Caco-2 (cell line): ENCODE data around the gene CDC73. TPM values are rescaled to one million over a fixed set of nuclear protein-coding genes. Genes with fewer than 3 reads are reported as not detected.

ENCODE experiments used
- BruUV-seq: library from RNA; stranded (reverse); fragments of 400-500 nt; replicated peaks from 2 replicates; lab custom pipeline; 2021; lab: Mats Ljungman, UMichigan
- CTCF ChIA-PET: fragments of 300-600 bp; sonication (Branson Sonifier 250); formaldehyde crosslinking; loops from one replicate; lab custom pipeline; 2022; ENCODE audit warnings: antibody characterized with exemption; lab: Charles Lee
- POLR2A ChIA-PET: fragments of 300-600 bp; sonication (Branson Sonifier 250); formaldehyde crosslinking; loops from one replicate; lab custom pipeline; 2022; ENCODE audit warnings: antibody characterized with exemption; lab: Charles Lee
- DNase-seq, 2 experiments: peaks; one replicate each; pipeline versions ENCODE4 v3.0.0 to v3.0.0-alpha.2; 2020 to 2022
- H3K27me3 ChIP-seq: replicated peaks from 2 replicates; pipeline ENCODE4 v1.6.0; 2011; ENCODE audit warnings: low read length; ENCODE audit not compliant: control insufficient read depth, insufficient read depth
- H3K36me3 ChIP-seq: 2 replicates; pipeline ENCODE4 v1.5.1; 2011; ENCODE audit warnings: low read length; ENCODE audit not compliant: control insufficient read depth, insufficient read depth
- H3K4me1 ChIP-seq: fragments of 250-450 bp; sonication (Bioruptor Pico); 2 replicates; pipeline ENCODE4 v1.5.1; 2020; ENCODE audit warnings: mild to moderate bottlenecking
- H3K4me3 ChIP-seq: 2 replicates; pipeline ENCODE4 v1.5.1; 2011; ENCODE audit warnings: low read depth, mild to moderate bottlenecking, control low read depth, low read length
- H3K9me3 ChIP-seq: fragments of 250-450 bp; sonication (Bioruptor Pico); 2 replicates; pipeline ENCODE4 v1.5.1; 2020; ENCODE audit warnings: mild to moderate bottlenecking, moderate library complexity
- H3K27ac Mint-ChIP-seq: one replicate; pipeline ENCODE4 v1.8.0; 2022; ENCODE audit warnings: mixed read lengths; ENCODE audit not compliant: unreplicated experiment
- H3K27me3 Mint-ChIP-seq: one replicate; pipeline ENCODE4 v1.8.0; 2022; ENCODE audit warnings: mixed read lengths; ENCODE audit not compliant: insufficient read depth, unreplicated experiment
- H3K36me3 Mint-ChIP-seq: one replicate; pipeline ENCODE4 v1.8.0; 2022; ENCODE audit warnings: mild to moderate bottlenecking, mixed read lengths; ENCODE audit not compliant: insufficient read depth, unreplicated experiment
- H3K4me1 Mint-ChIP-seq: one replicate; pipeline ENCODE4 v1.8.0; 2022; ENCODE audit warnings: low read depth, mixed read lengths; ENCODE audit not compliant: unreplicated experiment
- H3K4me3 Mint-ChIP-seq: one replicate; pipeline ENCODE4 v1.8.0; 2022; ENCODE audit warnings: mild to moderate bottlenecking, moderate library complexity, mixed read lengths; ENCODE audit not compliant: unreplicated experiment
- H3K9me3 Mint-ChIP-seq: one replicate; pipeline ENCODE4 v1.8.0; 2022; ENCODE audit warnings: mixed read lengths; ENCODE audit not compliant: unreplicated experiment
- intact Hi-C: fragments of 100-400 bp; cut with micrococcal nuclease; formaldehyde crosslinking; loops from one replicate; pipeline ENCODE4 v1.10.0; 2022; ENCODE audit not compliant: unreplicated experiment
- total RNA-seq: library from RNA; stranded (reverse); gene quantifications from 2 replicates; pipeline ENCODE4 v1.2.3, GENCODE V29; 2022
- TF ChIP-seq, protein P1 (sequence below), 2 experiments: fragments of 200-600 bp in 1 of 2; IDR thresholded peaks; 1 replicate in 1 of 2; 2 replicates in 1 of 2; pipeline versions ENCODE4 v1.5.1 to v1.8.0; 2011 to 2022; ENCODE audit warnings: antibody characterized with exemption in 1 of 2, control low read depth in 1 of 2, inconsistent platforms in 1 of 2, low read depth in 1 of 2, low read length in 1 of 2, mild to moderate bottlenecking in 1 of 2, moderate library complexity in 1 of 2; ENCODE audit not compliant: insufficient read depth in 1 of 2, severe bottlenecking in 1 of 2, unreplicated experiment in 1 of 2

Gene CDC73
- total RNA-seq, 1 experiment from 2014 or later, result 48.9 TPM

DNA sequence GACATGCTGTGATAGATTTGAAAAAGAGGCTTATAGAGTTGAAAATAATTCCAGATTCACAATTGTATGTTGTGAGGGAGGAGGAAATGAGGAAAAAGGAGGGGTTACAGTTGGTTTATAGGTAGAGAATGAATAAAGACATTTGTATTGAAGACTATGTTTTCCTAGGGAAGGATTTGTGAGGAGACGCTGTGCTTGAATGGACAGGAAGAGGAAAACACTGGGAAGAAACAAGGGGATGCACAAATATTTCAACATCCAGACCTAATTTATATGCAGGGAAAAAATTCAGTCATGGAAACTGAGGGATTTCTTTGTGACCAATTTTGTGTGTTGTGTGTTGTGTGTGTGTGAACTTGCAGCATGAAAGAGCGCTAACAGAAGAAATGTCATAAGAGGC, 157.1 kb downstream of the CDC73 start:
- Histone ChIP-seq H3K27me3 (no peaks in the 10 kb centered on the region), H3K36me3 (no peaks in the 10 kb centered on the region; the same call in 1 of the 2 replicates), H3K4me1 (no peaks in the 10 kb centered on the region), H3K9me3 (no peaks in the 10 kb centered on the region), H3K4me3 (no peak overlapping the region)
- Mint-ChIP-seq H3K4me1 (no peaks in the 10 kb centered on the region), H3K4me3 (no peak overlapping the region), H3K27ac (no peak overlapping the region), H3K9me3 (peaks cover 2% of the 10 kb centered on the region), H3K36me3 (peaks cover 16% of the 10 kb centered on the region), H3K27me3 (no peaks in the 10 kb centered on the region)
- TF ChIP-seq, protein P1, sequence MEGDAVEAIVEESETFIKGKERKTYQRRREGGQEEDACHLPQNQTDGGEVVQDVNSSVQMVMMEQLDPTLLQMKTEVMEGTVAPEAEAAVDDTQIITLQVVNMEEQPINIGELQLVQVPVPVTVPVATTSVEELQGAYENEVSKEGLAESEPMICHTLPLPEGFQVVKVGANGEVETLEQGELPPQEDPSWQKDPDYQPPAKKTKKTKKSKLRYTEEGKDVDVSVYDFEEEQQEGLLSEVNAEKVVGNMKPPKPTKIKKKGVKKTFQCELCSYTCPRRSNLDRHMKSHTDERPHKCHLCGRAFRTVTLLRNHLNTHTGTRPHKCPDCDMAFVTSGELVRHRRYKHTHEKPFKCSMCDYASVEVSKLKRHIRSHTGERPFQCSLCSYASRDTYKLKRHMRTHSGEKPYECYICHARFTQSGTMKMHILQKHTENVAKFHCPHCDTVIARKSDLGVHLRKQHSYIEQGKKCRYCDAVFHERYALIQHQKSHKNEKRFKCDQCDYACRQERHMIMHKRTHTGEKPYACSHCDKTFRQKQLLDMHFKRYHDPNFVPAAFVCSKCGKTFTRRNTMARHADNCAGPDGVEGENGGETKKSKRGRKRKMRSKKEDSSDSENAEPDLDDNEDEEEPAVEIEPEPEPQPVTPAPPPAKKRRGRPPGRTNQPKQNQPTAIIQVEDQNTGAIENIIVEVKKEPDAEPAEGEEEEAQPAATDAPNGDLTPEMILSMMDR (IDR thresholded peaks at IDR 0.05; ENCODE audit: insufficient read depth in 1 of 2, low read depth in 1 of 2, low read length in 1 of 2, severe bottlenecking in 1 of 2, unreplicated experiment in 1 of 2), result no peak
- no TSS peak for BruUV-seq
- ChIA-PET CTCF (no interaction called here), POLR2A (no interaction called here)
- intact Hi-C loops, result no loop called here
- no peak for DNase-seq

DNA sequence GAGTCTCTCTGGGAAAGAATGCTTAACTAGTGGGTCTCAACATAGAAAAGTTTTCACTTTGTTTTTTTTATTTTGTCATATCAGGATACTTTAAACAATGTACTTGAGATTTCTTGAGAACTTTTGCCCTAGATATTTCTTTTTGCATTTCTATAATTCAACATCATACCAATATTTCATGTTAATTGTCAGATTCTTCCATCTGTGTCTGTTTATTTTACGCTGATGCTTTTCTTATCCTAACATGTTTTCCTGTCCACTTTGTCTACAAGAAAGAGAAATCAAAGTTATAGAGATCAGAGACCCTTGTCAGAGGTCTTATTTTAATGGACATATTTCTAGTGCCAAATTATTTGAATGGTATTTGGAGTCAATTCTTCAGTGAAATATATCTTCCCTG, 160.1 kb downstream of the CDC73 start:
- Mint-ChIP-seq H3K27me3 (no peaks in the 10 kb centered on the region), H3K4me1 (no peaks in the 10 kb centered on the region), H3K9me3 (no peaks in the 10 kb centered on the region), H3K4me3 (no peak overlapping the region), H3K27ac (no peak overlapping the region), H3K36me3 (peaks cover 16% of the 10 kb centered on the region)
- Histone ChIP-seq H3K27me3 (no peaks in the 10 kb centered on the region), H3K9me3 (no peaks in the 10 kb centered on the region), H3K4me1 (no peaks in the 10 kb centered on the region), H3K4me3 (no peak overlapping the region), H3K36me3 (no peaks in the 10 kb centered on the region)
- intact Hi-C loops, result no loop called here
- no peak for DNase-seq
- CTCF ChIA-PET, result no interaction called here
- no TSS peak for BruUV-seq
- TF ChIP-seq, protein P1 (IDR thresholded peaks at IDR 0.05; ENCODE audit: insufficient read depth in 1 of 2, low read depth in 1 of 2, low read length in 1 of 2, severe bottlenecking in 1 of 2, unreplicated experiment in 1 of 2), result no peak
- POLR2A ChIA-PET, result no interaction called here

DNA sequence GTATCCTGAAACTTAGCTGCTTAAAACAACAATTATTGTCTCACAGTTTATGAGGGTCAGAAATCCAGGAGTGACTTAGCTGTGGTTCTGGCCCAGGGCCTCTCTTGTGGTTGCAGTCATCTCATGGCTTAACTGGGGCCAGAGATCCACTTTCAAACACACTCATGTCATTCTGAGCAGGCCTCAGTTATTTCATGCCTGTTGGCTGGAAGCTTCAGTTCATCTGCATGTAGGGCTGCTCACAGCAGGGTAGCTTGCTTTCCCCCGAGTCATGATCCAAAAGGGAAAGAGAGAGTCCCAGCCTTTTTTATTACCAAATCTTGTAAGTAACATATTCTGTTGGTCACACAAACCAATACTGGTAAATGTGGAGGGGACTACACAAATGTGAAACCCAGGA, 161.2 kb downstream of the CDC73 start:
- Mint-ChIP-seq H3K4me3 (no peak overlapping the region), H3K4me1 (no peaks in the 10 kb centered on the region), H3K27ac (no peak overlapping the region), H3K36me3 (peaks cover 13% of the 10 kb centered on the region), H3K9me3 (no peaks in the 10 kb centered on the region), H3K27me3 (no peaks in the 10 kb centered on the region)
- no peaks in the 10 kb centered on the region for H3K9me3 ChIP-seq
- intact Hi-C loops, result no loop called here
- DNase-seq, result no peak
- BruUV-seq, result no TSS peak
- no peak overlapping the region for H3K4me3 ChIP-seq
- no peaks in the 10 kb centered on the region for H3K27me3 ChIP-seq
- POLR2A ChIA-PET, result no interaction called here
- CTCF ChIA-PET, result no interaction called here
- H3K36me3 ChIP-seq, result no peaks in the 10 kb centered on the region
- no peaks in the 10 kb centered on the region for H3K4me1 ChIP-seq
- TF ChIP-seq, protein P1 (IDR thresholded peaks at IDR 0.05; ENCODE audit: insufficient read depth in 1 of 2, low read depth in 1 of 2, low read length in 1 of 2, severe bottlenecking in 1 of 2, unreplicated experiment in 1 of 2), result no peak
